IPS-15b (cell line): ENCODE data around the gene AVP.
"Not testable (repeated sequence)": the region's sequence is repeated elsewhere in the genome, so short reads cannot be mapped to it uniquely, and the experiment has no call there.

ENCODE experiments used
- H3K27me3 ChIP-seq: one replicate; pipeline ENCODE4 v1.6.1; 2013; ENCODE audit warnings: low read length; ENCODE audit not compliant: control insufficient read depth, insufficient read depth
- H3K36me3 ChIP-seq: one replicate; pipeline ENCODE4 v1.6.1; 2013; ENCODE audit warnings: low read length; ENCODE audit not compliant: control insufficient read depth, insufficient read depth
- H3K4me1 ChIP-seq: one replicate; pipeline ENCODE4 v1.6.1; 2013; ENCODE audit warnings: mild to moderate bottlenecking, low read length; ENCODE audit not compliant: control insufficient read depth, insufficient read depth
- H3K4me3 ChIP-seq: one replicate; pipeline ENCODE4 v1.5.1; 2013; ENCODE audit warnings: low read depth, low read length
- H3K9ac ChIP-seq: one replicate; pipeline ENCODE4 v1.6.1; 2013; ENCODE audit warnings: low read depth, mild to moderate bottlenecking, low read length
- H3K9me3 ChIP-seq: one replicate; pipeline ENCODE4 v1.6.1; 2013; ENCODE audit warnings: mild to moderate bottlenecking, low read length; ENCODE audit not compliant: control insufficient read depth, insufficient read depth

Gene AVP

GRCh38 chr20:3074812-3075211 is 9.7 kb downstream of the AVP start:
- H3K4me3 ChIP-seq: no peak overlapping the region
- no peak overlapping the region for H3K9ac ChIP-seq
- H3K4me1 ChIP-seq: no peaks in the 10 kb centered on the region
- peaks cover 30% of the 10 kb centered on the region for H3K27me3 ChIP-seq
- no peaks in the 10 kb centered on the region for H3K36me3 ChIP-seq
- no peaks in the 10 kb centered on the region for H3K9me3 ChIP-seq

- H3K9me3 ChIP-seq, H3K36me3 ChIP-seq, H3K4me1 ChIP-seq, H3K9ac ChIP-seq, H3K4me3 ChIP-seq: not testable (repeated sequence)
- peaks cover 23% of the 10 kb centered on the region for H3K27me3 ChIP-seq
Observed at GRCh38 chr20:3073251-3073643, 11.3 kb downstream of the AVP start.

- Histone ChIP-seq H3K9ac (no peak overlapping the region), H3K4me1 (no peaks in the 10 kb centered on the region), H3K36me3 (no peaks in the 10 kb centered on the region), H3K4me3 (peak overlapping the region; percentile 41), H3K9me3 (no peaks in the 10 kb centered on the region), H3K27me3 (peaks cover 23% of the 10 kb centered on the region)
Observed at GRCh38 chr20:3072530-3073250, 11.8 kb downstream of the AVP start.

GRCh38 chr20:3071610-3072529 is 12.7 kb downstream of the AVP start, which contains the start of gene OXT:
TSS of gene OXT (plus strand) at chr20:3071620. CDS start at chr20:3071656, 36 bp downstream.
- Histone ChIP-seq H3K9me3 (no peaks in the 10 kb centered on the region), H3K9ac (no peak within 1 kb of the TSS), H3K4me3 (peak within 1 kb of the TSS; percentile 41), H3K36me3 (no peaks in the 10 kb centered on the region), H3K4me1 (no peaks in the 10 kb centered on the region), H3K27me3 (peaks cover 23% of the 10 kb centered on the region)

GRCh38 chr20:3071266-3071609 is 13.3 kb downstream of the AVP start:
- peaks cover 23% of the 10 kb centered on the region for H3K27me3 ChIP-seq
- no peak overlapping the region for H3K9ac ChIP-seq
- H3K4me3 ChIP-seq: peak overlapping the region; percentile 41
- H3K9me3 ChIP-seq: no peaks in the 10 kb centered on the region
- no peaks in the 10 kb centered on the region for H3K4me1 ChIP-seq
- H3K36me3 ChIP-seq: no peaks in the 10 kb centered on the region

- Histone ChIP-seq H3K9me3 (no peaks in the 10 kb centered on the region), H3K4me1 (no peaks in the 10 kb centered on the region), H3K27me3 (peaks cover 23% of the 10 kb centered on the region), H3K9ac (no peak overlapping the region), H3K4me3 (no peak overlapping the region), H3K36me3 (no peaks in the 10 kb centered on the region)
Observed at GRCh38 chr20:3070725-3071124, 13.8 kb downstream of the AVP start.

GRCh38 chr20:3068986-3069900 is 15.3 kb downstream of the AVP start:
- Histone ChIP-seq H3K27me3 (peaks cover 23% of the 10 kb centered on the region), H3K36me3 (no peaks in the 10 kb centered on the region), H3K4me3 (no peak overlapping the region), H3K4me1 (no peaks in the 10 kb centered on the region), H3K9me3 (no peaks in the 10 kb centered on the region), H3K9ac (no peak overlapping the region)

- Histone ChIP-seq H3K36me3 (no peaks in the 10 kb centered on the region), H3K9me3 (no peaks in the 10 kb centered on the region), H3K9ac (no peak overlapping the region), H3K4me1 (no peaks in the 10 kb centered on the region), H3K27me3 (peaks cover 21% of the 10 kb centered on the region), H3K4me3 (no peak overlapping the region)
Observed at GRCh38 chr20:3068075-3068474, 16.4 kb downstream of the AVP start.

- Histone ChIP-seq H3K9ac (no peak overlapping the region), H3K27me3 (peaks cover 14% of the 10 kb centered on the region)
Observed at GRCh38 chr20:3067139-3068014, 17.1 kb downstream of the AVP start.

GRCh38 chr20:3064119-3064518 is 20.4 kb downstream of the AVP start:
- H3K9ac ChIP-seq, H3K27me3 ChIP-seq, H3K9me3 ChIP-seq, H3K4me1 ChIP-seq, H3K36me3 ChIP-seq, H3K4me3 ChIP-seq: not testable (repeated sequence)

More at GRCh38 chr20:3067139-3068014, 17.1 kb downstream of the AVP start:
- no peak overlapping the region for H3K4me3 ChIP-seq
- H3K36me3 ChIP-seq: no peaks in the 10 kb centered on the region
- H3K4me1 ChIP-seq: no peaks in the 10 kb centered on the region
- no peaks in the 10 kb centered on the region for H3K9me3 ChIP-seq

- no peak overlapping the region for H3K9ac ChIP-seq
- no peaks in the 10 kb centered on the region for H3K27me3 ChIP-seq
- H3K4me1 ChIP-seq: no peaks in the 10 kb centered on the region
- no peaks in the 10 kb centered on the region for H3K9me3 ChIP-seq
- no peaks in the 10 kb centered on the region for H3K36me3 ChIP-seq
- H3K4me3 ChIP-seq: no peak overlapping the region
Observed at GRCh38 chr20:3059489-3059888, 25.0 kb downstream of the AVP start.
